Memory B cell (primary cell): ENCODE data around the gene ATP6AP1.
"Not testable (repeated sequence)": the region's sequence is repeated elsewhere in the genome, so short reads cannot be mapped to it uniquely, and the experiment has no call there.

Experiments used
- ATAC-seq: fragments of 150-1000 bp; cut with Tn5 transposase; 2 replicates; pipeline ENCODE4 v1.10.0; 2021; ENCODE audit warnings: low read depth, mild to moderate bottlenecking, moderate library complexity
- DNase-seq, 2 donors: peaks; one replicate each; pipeline ENCODE4 v3.0.0; 2022; ENCODE audit warnings: low spot score in 2 of 2
- H3K27ac Mint-ChIP-seq: one replicate; pipeline ENCODE4 v1.8.0; 2022; ENCODE audit warnings: mild to moderate bottlenecking, moderate library complexity, mixed read lengths
- H3K27me3 Mint-ChIP-seq: one replicate; pipeline ENCODE4 v1.8.0; 2022; ENCODE audit warnings: mixed read lengths
- H3K36me3 Mint-ChIP-seq: one replicate; pipeline ENCODE4 v1.8.0; 2022; ENCODE audit warnings: mild to moderate bottlenecking, mixed read lengths
- H3K4me1 Mint-ChIP-seq: one replicate; pipeline ENCODE4 v1.8.0; 2022; ENCODE audit warnings: mixed read lengths
- H3K4me3 Mint-ChIP-seq: one replicate; pipeline ENCODE4 v1.8.0; 2022; ENCODE audit warnings: mild to moderate bottlenecking, moderate library complexity, mixed read lengths
- H3K9me3 Mint-ChIP-seq: one replicate; pipeline ENCODE4 v1.8.0; 2022; ENCODE audit warnings: mixed read lengths

ATP6AP1 gene

GRCh38 chrX:154428176-154429171 is at the start of gene ATP6AP1:
Gene ATP6AP1, plus strand, starts transcription at chrX:154428677. Its CDS starts 16 bp downstream, at chrX:154428693.
- H3K27me3 Mint-ChIP-seq, result no peaks in the 10 kb centered on the region
- H3K9me3 Mint-ChIP-seq, result no peaks in the 10 kb centered on the region
- H3K4me1 Mint-ChIP-seq, result peaks cover 12% of the 10 kb centered on the region
- DNase-seq, result peak; percentile 61 to 74
- peak within 1 kb of the TSS; percentile 79 for H3K27ac Mint-ChIP-seq
- peak; percentile 97 for ATAC-seq
- H3K4me3 Mint-ChIP-seq, result peak within 1 kb of the TSS; percentile 88
- no peaks in the 10 kb centered on the region for H3K36me3 Mint-ChIP-seq

GRCh38 chrX:154378799-154379568 is 49.5 kb upstream of the ATP6AP1 start, which contains the start of gene EMD:
Gene EMD, plus strand, starts transcription at chrX:154379295. Its CDS starts 190 bp downstream, at chrX:154379485.
- peak within 1 kb of the TSS; percentile 90 for H3K27ac Mint-ChIP-seq
- H3K4me1 Mint-ChIP-seq, result peaks cover 2% of the 10 kb centered on the region
- H3K9me3 Mint-ChIP-seq, result no peaks in the 10 kb centered on the region
- peak; percentile 73 for ATAC-seq
- H3K27me3 Mint-ChIP-seq, result no peaks in the 10 kb centered on the region
- DNase-seq, result peak; percentile 82 to 93
- peaks cover 2% of the 10 kb centered on the region for H3K36me3 Mint-ChIP-seq
- H3K4me3 Mint-ChIP-seq, result peak within 1 kb of the TSS; percentile 83

- H3K36me3 Mint-ChIP-seq, result peaks cover 2% of the 10 kb centered on the region
- ATAC-seq, result no peak
- H3K4me1 Mint-ChIP-seq, result peaks cover 2% of the 10 kb centered on the region
- H3K27me3 Mint-ChIP-seq, result no peaks in the 10 kb centered on the region
- DNase-seq, result no peak
- peak overlapping the region; percentile 82 for H3K4me3 Mint-ChIP-seq
- no peaks in the 10 kb centered on the region for H3K9me3 Mint-ChIP-seq
- peak overlapping the region; percentile 90 for H3K27ac Mint-ChIP-seq
These were observed 48.9 kb upstream of the ATP6AP1 start for GRCh38 chrX:154379569-154379951.

GRCh38 chrX:154380153-154380552 is 48.3 kb upstream of the ATP6AP1 start:
- Mint-ChIP-seq H3K27me3 (no peaks in the 10 kb centered on the region), H3K27ac (peak overlapping the region; percentile 90), H3K4me1 (peaks cover 2% of the 10 kb centered on the region), H3K36me3 (peaks cover 2% of the 10 kb centered on the region), H3K4me3 (peak overlapping the region; percentile 82), H3K9me3 (no peaks in the 10 kb centered on the region)
- DNase-seq (no peak), ATAC-seq (no peak)

GRCh38 chrX:154380787-154381186 is 47.7 kb upstream of the ATP6AP1 start:
- Mint-ChIP-seq H3K4me1 (peaks cover 2% of the 10 kb centered on the region), H3K4me3 (peak overlapping the region; percentile 82), H3K9me3 (no peaks in the 10 kb centered on the region), H3K27ac (peak overlapping the region; percentile 64), H3K27me3 (no peaks in the 10 kb centered on the region), H3K36me3 (peaks cover 2% of the 10 kb centered on the region)
- ATAC-seq, result no peak
- no peak for DNase-seq

GRCh38 chrX:154381271-154381670 is 47.2 kb upstream of the ATP6AP1 start:
- Mint-ChIP-seq H3K36me3 (peaks cover 2% of the 10 kb centered on the region), H3K27me3 (no peaks in the 10 kb centered on the region), H3K4me1 (peaks cover 2% of the 10 kb centered on the region), H3K27ac (peak overlapping the region; percentile 64), H3K9me3 (no peaks in the 10 kb centered on the region), H3K4me3 (no peak overlapping the region)
- ATAC-seq, result no peak
- DNase-seq, result no peak

- H3K4me1 Mint-ChIP-seq, result peaks cover 2% of the 10 kb centered on the region
- DNase-seq (no peak), ATAC-seq (no peak)
- H3K4me3 Mint-ChIP-seq, result no peak overlapping the region
- H3K27me3 Mint-ChIP-seq, result no peaks in the 10 kb centered on the region
- H3K36me3 Mint-ChIP-seq, result peaks cover 2% of the 10 kb centered on the region
- peak overlapping the region; percentile 31 for H3K27ac Mint-ChIP-seq
- H3K9me3 Mint-ChIP-seq, result no peaks in the 10 kb centered on the region
These were observed 45.9 kb upstream of the ATP6AP1 start for GRCh38 chrX:154382483-154383069.

GRCh38 chrX:154383359-154384283 is 44.9 kb upstream of the ATP6AP1 start:
- no peak for ATAC-seq
- H3K9me3 Mint-ChIP-seq, result no peaks in the 10 kb centered on the region
- no peak overlapping the region for H3K4me3 Mint-ChIP-seq
- H3K27me3 Mint-ChIP-seq, result no peaks in the 10 kb centered on the region
- DNase-seq, result no peak
- H3K27ac Mint-ChIP-seq, result peak overlapping the region; percentile 50
- peaks cover 2% of the 10 kb centered on the region for H3K36me3 Mint-ChIP-seq
- peaks cover 2% of the 10 kb centered on the region for H3K4me1 Mint-ChIP-seq

- Mint-ChIP-seq H3K36me3 (peaks cover 2% of the 10 kb centered on the region), H3K9me3 (no peaks in the 10 kb centered on the region), H3K4me3 (no peak overlapping the region), H3K27ac (peak overlapping the region; percentile 50), H3K27me3 (no peaks in the 10 kb centered on the region), H3K4me1 (peaks cover 2% of the 10 kb centered on the region)
- ATAC-seq (no peak), DNase-seq (no peak)
These were observed 44.1 kb upstream of the ATP6AP1 start for GRCh38 chrX:154384284-154384892.

- not testable (repeated sequence) for H3K27me3 Mint-ChIP-seq, H3K36me3 Mint-ChIP-seq, H3K4me1 Mint-ChIP-seq, H3K27ac Mint-ChIP-seq, H3K4me3 Mint-ChIP-seq, H3K9me3 Mint-ChIP-seq, DNase-seq
- ATAC-seq, result peak; percentile 28
These were observed 40.4 kb upstream of the ATP6AP1 start for GRCh38 chrX:154388094-154388493.

- H3K27me3 Mint-ChIP-seq, H3K4me3 Mint-ChIP-seq, H3K36me3 Mint-ChIP-seq, H3K27ac Mint-ChIP-seq, H3K4me1 Mint-ChIP-seq, H3K9me3 Mint-ChIP-seq, DNase-seq: not testable (repeated sequence)
- peak; percentile 20 for ATAC-seq
These were observed 39.8 kb upstream of the ATP6AP1 start for GRCh38 chrX:154388649-154389048.

GRCh38 chrX:154389812-154390747 is 38.4 kb upstream of the ATP6AP1 start:
- not testable (repeated sequence) for H3K9me3 Mint-ChIP-seq, H3K36me3 Mint-ChIP-seq, H3K4me3 Mint-ChIP-seq, H3K27ac Mint-ChIP-seq, DNase-seq, H3K27me3 Mint-ChIP-seq, H3K4me1 Mint-ChIP-seq
- peak; percentile 68 for ATAC-seq
